GM19240 (cell line): ENCODE results near the gene PDIA2.
"Not testable (repeated sequence)": the region's sequence is repeated elsewhere in the genome, so short reads cannot be mapped to it uniquely, and the experiment has no call there.

ENCODE experiments used
- DNase-seq: peaks from one replicate; pipeline ENCODE4 v3.0.0; 2011; ENCODE audit warnings: low spot score; ENCODE audit not compliant: insufficient read length

Gene PDIA2

DNA sequence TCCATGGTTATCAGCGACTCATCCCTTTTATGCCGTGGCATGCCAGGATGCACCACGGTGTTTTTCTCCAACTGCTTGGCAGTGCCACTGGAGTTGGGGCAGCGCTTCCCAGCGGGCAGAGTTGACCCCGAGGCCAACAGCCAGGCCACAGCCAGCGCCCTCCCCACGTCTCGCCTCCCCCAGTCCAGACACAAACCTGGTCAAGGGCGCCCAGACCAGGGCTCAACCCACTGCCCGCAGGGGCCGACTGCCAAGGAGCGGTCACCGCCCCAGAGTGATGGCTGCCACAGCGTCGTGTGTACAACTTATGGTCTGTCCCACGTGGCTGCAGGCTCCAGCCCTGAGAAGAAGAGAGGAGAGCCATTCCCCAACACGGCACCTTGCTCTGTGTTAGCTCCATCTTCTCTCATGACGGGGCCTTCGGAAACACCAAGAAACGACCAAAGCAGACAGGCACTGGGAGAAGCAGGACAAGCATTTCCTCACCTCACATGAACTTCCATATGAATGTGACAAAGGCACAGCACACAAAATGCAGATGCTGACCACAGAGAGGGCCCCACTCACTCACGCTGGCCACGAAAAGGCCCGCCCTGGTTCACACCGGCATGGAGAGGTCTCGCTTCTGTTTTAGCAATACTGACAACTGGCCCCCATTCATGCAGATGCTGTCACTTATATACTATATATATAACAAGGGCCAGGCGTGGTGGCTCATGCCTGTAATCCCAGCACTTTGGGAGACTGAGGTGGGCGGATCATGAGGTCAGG lies 42.6 kb downstream of the PDIA2 start:
- no peak for DNase-seq

DNA sequence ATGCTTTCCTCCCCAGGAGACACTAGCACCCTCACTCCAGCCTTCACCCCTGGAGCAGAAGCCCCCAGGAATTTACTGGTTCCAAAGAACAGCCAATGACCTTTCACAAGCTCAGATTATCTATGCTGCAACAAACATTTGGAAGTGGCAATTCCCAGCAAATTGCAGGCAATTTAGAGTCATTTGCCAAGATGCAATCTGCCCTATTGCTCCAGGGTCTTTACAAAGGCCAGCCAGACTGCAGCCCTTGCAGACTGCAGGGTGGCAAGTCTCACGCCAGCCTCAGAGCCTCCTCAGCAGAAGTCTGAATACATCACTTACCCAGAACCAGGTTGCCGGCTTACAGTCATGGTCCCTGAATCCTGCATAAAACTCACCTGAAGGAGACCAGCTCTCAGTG lies 47.8 kb downstream of the PDIA2 start:
- DNase-seq: no peak

DNA sequence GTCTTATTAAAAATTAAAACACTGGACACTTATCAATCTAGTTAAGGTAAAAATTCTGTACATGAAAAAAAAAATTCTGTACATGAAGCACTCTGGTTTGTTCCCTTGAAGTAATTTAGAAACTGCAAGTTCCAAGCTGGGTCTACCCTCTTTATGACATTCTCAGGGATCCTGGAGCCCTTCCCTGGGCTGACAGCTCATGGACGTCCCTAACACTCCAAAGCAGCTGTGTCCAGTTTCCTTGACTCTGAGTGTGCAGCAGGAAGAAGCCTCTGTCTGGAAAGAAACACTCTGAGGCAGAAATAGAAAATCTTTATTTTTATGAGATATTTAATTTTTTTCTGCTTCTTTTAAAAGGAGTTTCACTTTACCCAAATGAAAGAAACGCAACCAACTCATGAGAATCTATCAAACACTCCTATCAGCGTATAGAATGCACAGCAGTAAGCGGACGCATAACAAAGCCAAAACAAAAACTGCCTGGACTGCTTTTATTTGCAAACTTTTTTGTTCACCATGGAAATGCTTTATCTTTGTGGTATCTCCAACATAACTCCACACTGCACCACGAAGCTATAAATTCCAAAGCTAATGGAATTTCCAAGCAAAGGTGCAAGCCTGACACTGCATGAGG lies 48.3 kb downstream of the PDIA2 start:
- not testable (repeated sequence) for DNase-seq

DNA sequence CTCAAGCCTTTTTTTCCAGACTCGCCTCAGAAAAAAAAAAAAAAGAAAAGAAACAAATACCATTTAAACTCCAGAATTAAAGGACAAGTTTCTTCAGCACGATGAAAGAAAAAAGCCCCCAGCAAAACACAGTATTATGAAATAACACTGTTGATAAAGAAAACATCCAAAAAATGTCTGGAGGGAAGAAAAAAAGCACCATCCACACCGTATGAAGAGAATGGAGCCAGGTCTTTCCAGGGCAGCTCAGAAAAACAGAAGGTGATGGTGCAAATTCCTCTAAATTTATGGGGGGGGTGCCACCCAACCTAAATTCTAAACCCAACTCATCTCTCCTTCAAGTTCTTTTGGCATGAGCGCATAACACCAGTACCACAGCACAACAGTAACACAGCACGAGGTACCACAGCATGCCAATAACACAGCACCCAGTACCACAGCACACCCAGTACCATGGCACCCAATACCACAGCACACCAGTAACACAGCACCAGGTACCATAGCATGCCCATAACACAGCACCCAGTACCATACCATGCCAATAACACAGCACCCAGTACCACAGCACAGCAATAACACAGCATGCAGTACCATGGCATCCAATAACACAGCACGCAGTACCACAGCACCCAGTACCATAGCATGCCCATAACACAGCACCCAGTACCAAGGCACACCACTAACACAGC lies 50.6 kb downstream of the PDIA2 start:
- DNase-seq: no peak

DNA sequence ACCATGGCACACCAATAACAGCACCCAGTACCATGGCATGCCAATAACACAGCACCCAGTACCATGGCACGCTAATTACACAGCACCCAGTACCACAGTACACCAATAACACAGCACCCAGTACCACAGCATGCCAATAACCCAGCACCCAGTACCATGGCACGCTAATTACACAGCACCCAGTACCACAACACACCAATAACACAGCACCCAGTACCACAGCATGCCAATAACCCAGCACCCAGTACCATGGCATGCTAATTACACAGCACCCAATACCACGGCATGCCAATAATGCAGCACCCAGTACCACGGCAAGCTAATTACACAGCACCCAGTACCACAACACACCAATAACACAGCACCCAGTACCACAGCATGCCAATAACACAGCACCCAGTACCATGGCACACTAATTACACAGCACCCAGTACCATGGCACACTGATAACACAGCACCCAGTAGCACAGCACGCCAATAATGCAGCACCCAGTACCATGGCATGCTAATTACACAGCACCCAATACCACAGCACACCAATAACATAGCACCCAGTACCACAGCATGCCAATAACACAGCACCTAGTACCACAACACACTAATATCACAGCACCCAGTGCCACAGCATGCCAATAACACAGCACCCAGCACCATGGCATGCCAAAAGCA lies 51.3 kb downstream of the PDIA2 start:
- DNase-seq: not testable (repeated sequence)

DNA sequence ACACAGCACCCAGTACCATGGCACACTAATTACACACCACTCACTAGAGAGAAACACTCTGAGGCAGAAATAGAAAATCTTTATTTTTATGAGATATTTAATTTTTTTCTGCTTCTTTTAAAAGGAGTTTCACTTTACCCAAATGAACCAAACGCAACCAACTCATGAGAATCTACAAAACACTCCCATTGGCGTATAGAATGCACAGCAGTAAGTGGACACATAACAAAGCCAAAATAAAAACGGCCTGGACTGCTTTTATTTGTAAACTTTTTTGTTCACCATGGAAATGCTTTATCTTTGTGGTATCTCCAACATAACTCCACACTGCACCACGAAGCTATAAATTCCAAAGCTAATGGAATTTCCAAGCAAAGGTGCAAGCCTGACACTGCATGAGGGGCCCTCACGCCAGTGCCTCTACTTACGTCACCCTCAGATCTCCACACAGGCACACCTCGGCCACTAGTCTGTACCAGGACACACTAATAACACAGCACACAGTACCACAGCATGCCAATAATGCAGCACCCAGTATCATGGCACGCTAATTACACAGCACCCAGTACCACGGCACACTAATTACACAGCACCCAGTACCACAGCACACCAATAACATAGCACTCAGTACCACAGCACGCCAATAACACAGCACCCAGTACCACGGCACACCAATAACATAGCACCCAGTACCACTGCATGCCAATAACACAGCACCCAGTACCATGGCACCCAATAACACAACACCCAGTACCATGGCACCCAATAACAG lies 52.1 kb downstream of the PDIA2 start:
- not testable (repeated sequence) for DNase-seq

DNA sequence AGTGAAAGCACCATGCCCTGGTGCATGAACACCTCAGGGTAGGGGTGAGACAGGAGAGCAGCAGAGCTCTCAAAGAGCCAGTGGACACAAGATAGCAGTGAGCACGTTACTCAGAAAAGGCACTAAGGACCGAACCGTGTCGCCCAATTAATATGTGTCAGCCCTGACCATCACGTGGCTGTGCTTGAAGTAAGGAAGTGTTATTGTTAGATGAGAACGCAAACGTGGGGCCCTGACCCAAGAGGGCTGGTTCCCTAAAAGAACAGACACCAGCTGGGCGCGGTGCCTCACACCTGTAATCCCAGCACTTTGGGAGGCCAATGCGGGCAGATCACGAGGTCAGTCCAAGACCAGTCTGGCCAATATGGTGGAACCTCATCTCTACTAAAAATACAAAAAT lies 53.3 kb downstream of the PDIA2 start:
- no peak for DNase-seq
